BLaER1 treated with 17β-estradiol and CSF1 and Interleukin-3, amounts not matched to agents 10 nM and 100 nM (cell line): ENCODE results near the gene GALP.
A peak's percentile ranks its signal among the peaks of the same experiment; 100 is the strongest.

Experiments
- H3K27ac ChIP-seq, 11 experiments: shearing (Covaris generic); formaldehyde crosslinking; 2 replicates each; pipeline ENCODE4 v1.8.1; 2022
- H3K27me3 ChIP-seq, 11 experiments: shearing (Covaris generic); formaldehyde crosslinking; 2 replicates each; pipeline ENCODE4 v1.8.1; 2022
- H3K36me3 ChIP-seq, 11 experiments: shearing (Covaris generic); formaldehyde crosslinking; 2 replicates each; pipeline ENCODE4 v1.8.1; 2022
- H3K4me1 ChIP-seq, 10 experiments: shearing (Covaris generic); formaldehyde crosslinking; 2 replicates each; pipeline ENCODE4 v1.8.1; 2022
- H3K4me2 ChIP-seq, 11 experiments: shearing (Covaris generic); formaldehyde crosslinking; 2 replicates each; pipeline ENCODE4 v1.8.1; 2022
- H3K4me3 ChIP-seq, 10 experiments: shearing (Covaris generic); formaldehyde crosslinking; 2 replicates each; pipeline ENCODE4 v1.8.1; 2022
- H3K9ac ChIP-seq, 11 experiments: shearing (Covaris generic); formaldehyde crosslinking; 2 replicates each; pipeline ENCODE4 v1.8.1; 2022
- H3K9me3 ChIP-seq, 11 experiments: shearing (Covaris generic); formaldehyde crosslinking; replicated peaks in 1 of 11; 2 replicates each; pipeline ENCODE4 v1.8.1; 2022
- H4K20me1 ChIP-seq, 11 experiments: shearing (Covaris generic); formaldehyde crosslinking; 2 replicates each; pipeline ENCODE4 v1.8.1; 2022
- Cebpa-rat ChIP-seq, 11 experiments: shearing (Covaris generic); IDR thresholded peaks; 2 replicates each; pipeline ENCODE4 v1.8.1; 2022

Gene GALP

DNA sequence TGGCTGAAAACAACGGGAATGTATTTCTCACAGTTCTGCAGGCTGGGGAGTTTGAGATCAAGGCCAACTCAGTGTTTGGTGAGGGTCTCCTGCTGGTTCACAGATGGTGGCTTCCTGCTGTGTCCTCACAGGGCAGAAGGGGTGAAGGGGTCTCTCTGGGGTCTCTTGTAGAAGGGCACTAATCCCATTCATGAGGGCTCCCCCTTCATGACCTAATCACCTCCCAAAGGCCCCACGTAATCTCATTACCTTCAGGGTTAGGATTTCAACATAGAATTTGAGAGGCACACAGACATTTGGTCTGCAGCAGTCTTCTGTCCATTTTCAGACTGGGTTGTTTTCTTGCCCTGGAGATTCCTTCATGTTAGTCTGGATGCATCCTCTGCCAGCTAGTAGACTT lies 23.2 kb upstream of the GALP start:
- H3K4me2 ChIP-seq, result no peak overlapping the region
- no peak overlapping the region for H3K4me3 ChIP-seq
- peak overlapping the region in 1 of 11 experiments; percentile 9; a peak in 1 of 22 replicates for H3K9ac ChIP-seq
- peaks cover 5 to 88% (median 69%) of the 10 kb centered on the region in 11 experiments; a peak in 21 of 22 replicates for H4K20me1 ChIP-seq
- H3K4me1 ChIP-seq, result peaks cover 0 to 15% (median 4%) of the 10 kb centered on the region in 10 experiments; a peak in 8 of 20 replicates
- H3K27ac ChIP-seq, result no peak overlapping the region
- H3K27me3 ChIP-seq, result no peaks in the 10 kb centered on the region
- TF ChIP-seq Cebpa-rat (IDR thresholded peaks at IDR 0.05), result no peak
- H3K9me3 ChIP-seq, result peaks cover 0 to 6% (median 0%) of the 10 kb centered on the region in 11 experiments; a peak in 4 of 22 replicates
- peaks cover 66 to 91% (median 82%) of the 10 kb centered on the region in 11 experiments for H3K36me3 ChIP-seq

- peaks cover 66 to 91% (median 82%) of the 10 kb centered on the region in 11 experiments for H3K36me3 ChIP-seq
- no peak for TF ChIP-seq Cebpa-rat (IDR thresholded peaks at IDR 0.05)
- H3K4me3 ChIP-seq, result no peak overlapping the region
- peaks cover 5 to 80% (median 63%) of the 10 kb centered on the region in 11 experiments; a peak in 21 of 22 replicates for H4K20me1 ChIP-seq
- peaks cover 0 to 20% (median 7%) of the 10 kb centered on the region in 10 experiments; a peak in 8 of 20 replicates for H3K4me1 ChIP-seq
- H3K9ac ChIP-seq, result peak overlapping the region in 1 of 11 experiments; percentile 29; a peak in 1 of 22 replicates
- H3K27me3 ChIP-seq, result no peaks in the 10 kb centered on the region
- no peak overlapping the region for H3K27ac ChIP-seq
- no peak overlapping the region for H3K4me2 ChIP-seq
- peaks cover 0 to 12% (median 0%) of the 10 kb centered on the region in 11 experiments; a peak in 7 of 22 replicates for H3K9me3 ChIP-seq
Measured at GRCh38 chr19:56153507-56153906, 22.3 kb upstream of the GALP start.

DNA sequence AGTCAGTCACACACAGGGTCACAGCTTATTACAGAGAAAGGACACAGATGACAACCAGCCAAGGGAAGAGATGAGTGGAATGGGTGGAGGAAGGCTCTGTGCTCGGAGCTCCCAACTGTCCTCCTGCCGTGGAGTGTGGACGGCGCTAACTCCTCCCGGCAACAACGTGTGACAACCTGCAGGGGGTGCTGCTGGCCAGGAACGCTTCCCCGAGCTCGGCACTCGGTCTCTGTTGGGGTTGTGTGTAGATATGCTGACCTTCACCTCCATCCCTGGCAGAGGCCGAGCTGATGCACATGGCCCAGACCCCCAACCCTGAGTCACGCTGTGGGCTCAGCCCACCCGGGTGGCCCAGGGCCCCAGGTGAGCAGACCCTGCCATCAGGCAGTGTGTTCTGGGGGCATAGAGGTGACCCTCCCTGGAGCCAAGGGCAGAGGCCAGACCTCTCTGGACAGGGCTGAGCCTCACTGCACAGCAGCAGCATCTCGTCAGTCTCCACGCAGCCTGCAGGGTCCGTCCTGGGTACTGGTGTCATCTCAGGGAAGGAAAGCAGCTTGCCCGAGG lies 20.6 kb upstream of the GALP start:
- no peaks in the 10 kb centered on the region for H3K27me3 ChIP-seq
- no peak for TF ChIP-seq Cebpa-rat (IDR thresholded peaks at IDR 0.05)
- no peak overlapping the region for H3K4me2 ChIP-seq
- H3K4me3 ChIP-seq, result no peak overlapping the region
- H3K27ac ChIP-seq, result no peak overlapping the region
- peaks cover 0 to 20% (median 7%) of the 10 kb centered on the region in 10 experiments; a peak in 8 of 20 replicates for H3K4me1 ChIP-seq
- peaks cover 5 to 82% (median 57%) of the 10 kb centered on the region in 11 experiments; a peak in 21 of 22 replicates for H4K20me1 ChIP-seq
- no peak overlapping the region for H3K9ac ChIP-seq
- H3K36me3 ChIP-seq, result peaks cover 72 to 91% (median 84%) of the 10 kb centered on the region in 11 experiments
- H3K9me3 ChIP-seq, result peaks cover 0 to 12% (median 0%) of the 10 kb centered on the region in 11 experiments; a peak in 7 of 22 replicates

DNA sequence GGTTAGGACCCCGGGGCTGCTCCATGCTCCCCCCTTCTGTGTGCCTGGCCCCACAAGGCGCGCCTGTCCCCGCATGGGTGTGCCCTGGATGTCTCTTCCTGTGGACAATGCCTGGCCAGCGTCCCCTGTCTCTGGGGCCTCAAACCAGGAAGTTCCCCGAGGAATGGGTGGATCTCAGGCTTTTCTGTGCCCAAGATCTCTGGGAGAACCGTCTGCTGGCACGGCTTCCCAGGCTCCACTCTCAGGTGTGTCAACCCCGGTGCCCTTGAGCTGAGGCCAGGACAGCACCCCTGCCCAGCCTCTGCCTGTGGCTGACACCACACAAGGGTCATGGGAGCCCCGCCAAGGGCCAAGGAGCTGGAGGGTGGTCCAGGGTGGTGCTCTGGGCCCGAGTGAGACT lies 19.0 kb upstream of the GALP start:
- H3K9ac ChIP-seq, result no peak overlapping the region
- H3K4me3 ChIP-seq, result no peak overlapping the region
- H3K4me1 ChIP-seq, result peaks cover 4 to 24% (median 11%) of the 10 kb centered on the region in 10 experiments
- no peaks in the 10 kb centered on the region for H3K27me3 ChIP-seq
- H3K36me3 ChIP-seq, result peaks cover 85 to 99% (median 95%) of the 10 kb centered on the region in 11 experiments
- no peak for TF ChIP-seq Cebpa-rat (IDR thresholded peaks at IDR 0.05)
- H4K20me1 ChIP-seq, result peaks cover 1 to 87% (median 56%) of the 10 kb centered on the region in 11 experiments; a peak in 21 of 22 replicates
- no peak overlapping the region for H3K27ac ChIP-seq
- peaks cover 0 to 12% (median 0%) of the 10 kb centered on the region in 11 experiments; a peak in 7 of 22 replicates for H3K9me3 ChIP-seq
- no peak overlapping the region for H3K4me2 ChIP-seq

DNA sequence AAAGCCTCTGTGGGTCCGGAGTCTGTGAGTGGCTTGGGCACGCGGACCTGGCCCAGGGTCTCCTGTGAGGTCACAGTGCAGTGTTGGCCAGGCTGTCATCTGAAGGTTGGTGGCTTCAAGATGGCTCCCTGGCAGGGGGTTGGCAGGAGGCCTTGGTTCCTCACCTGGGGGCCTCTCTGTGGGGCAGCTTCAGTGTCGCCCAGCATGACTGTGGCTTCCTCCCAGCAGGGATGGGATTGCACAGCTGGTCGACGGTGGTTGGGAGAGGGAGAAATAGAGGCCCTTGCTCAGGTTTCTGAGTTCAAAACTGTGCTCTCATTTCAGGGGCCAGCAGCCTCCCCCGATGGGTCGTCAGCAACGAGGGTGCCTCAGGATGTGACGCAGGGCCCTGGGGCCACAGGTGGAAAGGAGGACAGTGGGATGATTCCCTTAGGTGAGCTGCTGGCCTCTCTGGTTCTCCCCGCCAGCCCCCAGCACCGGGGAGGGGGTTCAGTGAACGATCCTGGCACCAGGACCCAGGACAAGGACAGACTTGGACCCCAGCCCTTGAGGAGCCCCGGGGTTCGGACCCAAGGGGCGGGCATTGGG lies 17.5 kb upstream of the GALP start:
- Histone ChIP-seq H3K27me3 (no peaks in the 10 kb centered on the region), H3K36me3 (peaks cover 82 to 98% (median 86%) of the 10 kb centered on the region in 11 experiments), H3K9ac (no peak overlapping the region), H3K27ac (no peak overlapping the region; a peak in 1 of 22 replicates), H3K9me3 (peaks cover 0 to 12% (median 0%) of the 10 kb centered on the region in 11 experiments; a peak in 7 of 22 replicates), H3K4me2 (0 out of 22 replicates have a peak overlapping the region, but pooled peaks of 1 of the 11 experiments have one; percentile 3), H3K4me1 (peaks cover 19 to 39% (median 25%) of the 10 kb centered on the region in 10 experiments), H3K4me3 (no peak overlapping the region), H4K20me1 (peaks cover 0 to 86% (median 51%) of the 10 kb centered on the region in 11 experiments; a peak in 21 of 22 replicates)
- no peak for TF ChIP-seq Cebpa-rat (IDR thresholded peaks at IDR 0.05)

DNA sequence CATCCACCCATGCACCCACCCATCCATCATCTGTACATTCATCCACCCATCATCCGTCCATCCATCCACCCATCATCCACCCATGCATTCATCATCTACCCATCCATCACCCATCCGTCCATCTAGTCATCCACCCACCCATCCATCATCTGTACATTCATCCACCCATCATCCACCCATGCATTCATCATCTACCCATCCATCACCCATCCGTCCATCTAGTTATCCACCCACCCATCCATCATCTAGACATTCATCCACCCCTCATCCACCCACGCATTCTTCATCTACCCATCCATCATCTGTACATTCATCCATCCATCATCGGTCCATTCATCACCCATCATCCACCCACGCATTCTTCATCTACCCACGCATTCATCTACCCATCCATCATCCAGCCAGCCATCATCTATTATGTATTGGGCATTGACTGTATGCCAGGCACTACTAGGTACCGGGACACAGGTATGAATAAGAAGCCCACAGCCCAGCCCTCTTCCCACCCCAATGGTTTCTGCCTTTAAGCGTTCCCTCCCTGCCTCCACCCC lies 16.7 kb upstream of the GALP start:
- no peak for TF ChIP-seq Cebpa-rat (IDR thresholded peaks at IDR 0.05)
- Histone ChIP-seq H3K4me3 (no peak overlapping the region), H3K27me3 (no peaks in the 10 kb centered on the region), H3K27ac (no peak overlapping the region), H3K4me2 (no peak overlapping the region), H3K9ac (no peak overlapping the region), H3K4me1 (peaks cover 23 to 44% (median 30%) of the 10 kb centered on the region in 10 experiments), H4K20me1 (peaks cover 0 to 86% (median 51%) of the 10 kb centered on the region in 11 experiments; a peak in 19 of 22 replicates), H3K9me3 (peaks cover 0 to 12% (median 0%) of the 10 kb centered on the region in 11 experiments; a peak in 7 of 22 replicates), H3K36me3 (peaks cover 73 to 90% (median 78%) of the 10 kb centered on the region in 11 experiments)

- no peak overlapping the region for H3K27ac ChIP-seq
- H3K9me3 ChIP-seq, result peaks cover 0 to 12% (median 0%) of the 10 kb centered on the region in 11 experiments; a peak in 7 of 22 replicates
- TF ChIP-seq Cebpa-rat (IDR thresholded peaks at IDR 0.05), result no peak
- H4K20me1 ChIP-seq, result peaks cover 0 to 82% (median 47%) of the 10 kb centered on the region in 11 experiments; a peak in 18 of 22 replicates
- no peak overlapping the region for H3K4me2 ChIP-seq
- H3K27me3 ChIP-seq, result no peaks in the 10 kb centered on the region
- peaks cover 23 to 50% (median 34%) of the 10 kb centered on the region in 10 experiments for H3K4me1 ChIP-seq
- no peak overlapping the region for H3K9ac ChIP-seq
- H3K36me3 ChIP-seq, result peaks cover 67 to 83% (median 71%) of the 10 kb centered on the region in 11 experiments
- H3K4me3 ChIP-seq, result no peak overlapping the region
Measured at GRCh38 chr19:56159622-56160271, 16.1 kb upstream of the GALP start.

GRCh38 chr19:56161534-56161933 lies 14.3 kb upstream of the GALP start:
- H3K27ac ChIP-seq, result no peak overlapping the region
- H3K36me3 ChIP-seq, result peaks cover 49 to 66% (median 53%) of the 10 kb centered on the region in 11 experiments
- peaks cover 0 to 12% (median 0%) of the 10 kb centered on the region in 11 experiments; a peak in 7 of 22 replicates for H3K9me3 ChIP-seq
- peaks cover 23 to 45% (median 34%) of the 10 kb centered on the region in 10 experiments for H3K4me1 ChIP-seq
- H4K20me1 ChIP-seq, result peaks cover 0 to 65% (median 31%) of the 10 kb centered on the region in 11 experiments; a peak in 17 of 22 replicates
- H3K4me2 ChIP-seq, result peak overlapping the region; percentile 22 to 80 (median 60); a peak in 18 of 22 replicates
- H3K9ac ChIP-seq, result no peak overlapping the region
- no peak for TF ChIP-seq Cebpa-rat (IDR thresholded peaks at IDR 0.05)
- H3K4me3 ChIP-seq, result no peak overlapping the region
- no peaks in the 10 kb centered on the region for H3K27me3 ChIP-seq
